ENCODE data around the gene MTMR4. TPM values are rescaled to one million over a fixed set of nuclear protein-coding genes. Genes with fewer than 3 reads are reported as not detected.
"Not testable (repeated sequence)": the region's sequence is repeated elsewhere in the genome, so short reads cannot be mapped to it uniquely, and the experiment has no call there.

MTMR4 gene
- total RNA-seq, 2 donors from 2014 or later = 21.3 to 39.6 TPM

- H3K27me3 ChIP-seq = no peaks in the 10 kb centered on the region
- no peaks in the 10 kb centered on the region for H3K9me3 ChIP-seq
- H3K36me3 ChIP-seq (replicated peaks in 1 of 2; ENCODE audit: insufficient read depth in 1 of 2, low read depth in 2 of 2) = peaks cover 0 to 50% of the 10 kb centered on the region in 2 donors
- TF ChIP-seq CTCF (IDR thresholded peaks at IDR 0.05) (no peak), POLR2A (IDR thresholded peaks at IDR 0.05) (no peak)
- no peak overlapping the region for H3K27ac ChIP-seq
- H3K4me3 ChIP-seq = no peak overlapping the region
- H3K4me1 ChIP-seq = no peaks in the 10 kb centered on the region
- intact Hi-C loops (cut with DNase I) = no loop called here
- ATAC-seq (no peak), DNase-seq (no peak)
- 91 to 92% methylated on average over 8 of the region's 8 CpGs for WGBS, 2 donors
Measured at GRCh38 chr17:58503866-58504265, 10.6 kb downstream of the MTMR4 start.

GRCh38 chr17:58503134-58503533, 11.3 kb downstream of the MTMR4 start:
- ATAC-seq; intact Hi-C loops (cut with DNase I): not testable (repeated sequence)

GRCh38 chr17:58501451-58501850, 13.0 kb downstream of the MTMR4 start:
- H3K27me3 ChIP-seq = no peaks in the 10 kb centered on the region
- intact Hi-C loops (cut with DNase I) = no loop called here
- H3K27ac ChIP-seq = no peak overlapping the region
- WGBS, 2 donors = 92% methylated on average over 7 of the region's 7 CpGs
- H3K4me3 ChIP-seq = no peak overlapping the region
- DNase-seq = no peak
- no peaks in the 10 kb centered on the region for H3K4me1 ChIP-seq
- H3K9me3 ChIP-seq = no peaks in the 10 kb centered on the region
- TF ChIP-seq POLR2A (IDR thresholded peaks at IDR 0.05) (no peak), CTCF (IDR thresholded peaks at IDR 0.05) (no peak)
- H3K36me3 ChIP-seq (replicated peaks in 1 of 2; ENCODE audit: insufficient read depth in 1 of 2, low read depth in 2 of 2) = peaks cover 0 to 38% of the 10 kb centered on the region in 2 donors
- ATAC-seq = no peak

More at GRCh38 chr17:58503134-58503533, 11.3 kb downstream of the MTMR4 start:
- not testable (repeated sequence) for H3K27me3 ChIP-seq, H3K4me1 ChIP-seq, H3K27ac ChIP-seq, DNase-seq, H3K9me3 ChIP-seq, H3K4me3 ChIP-seq
- H3K36me3 ChIP-seq (replicated peaks in 1 of 2; ENCODE audit: insufficient read depth in 1 of 2, low read depth in 2 of 2) = peaks cover 0 to 43% of the 10 kb centered on the region in 2 donors
- 72 to 81% methylated on average over 6 of the region's 6 CpGs for WGBS, 2 donors

- Histone ChIP-seq H3K36me3 (replicated peaks in 1 of 2; ENCODE audit: insufficient read depth in 1 of 2, low read depth in 2 of 2) (peaks cover 0 to 43% of the 10 kb centered on the region in 2 donors), H3K4me3 (no peak overlapping the region), H3K27me3 (no peaks in the 10 kb centered on the region), H3K27ac (no peak overlapping the region), H3K4me1 (no peaks in the 10 kb centered on the region), H3K9me3 (no peaks in the 10 kb centered on the region)
- TF ChIP-seq POLR2A (IDR thresholded peaks at IDR 0.05) (no peak), CTCF (IDR thresholded peaks at IDR 0.05) (no peak)
- ATAC-seq = no peak
- DNase-seq = no peak
- WGBS, 2 donors = 86 to 92% methylated on average over 6 of the region's 6 CpGs
- intact Hi-C loops (cut with DNase I) = no loop called here
Measured at GRCh38 chr17:58498177-58498828, 16.1 kb downstream of the MTMR4 start.

GRCh38 chr17:58493506-58493905, 20.9 kb downstream of the MTMR4 start:
- ATAC-seq (no peak), DNase-seq (no peak)
- TF ChIP-seq POLR2A (IDR thresholded peaks at IDR 0.05) (no peak), CTCF (IDR thresholded peaks at IDR 0.05) (no peak)
- 89 to 93% methylated on average over 4 of the region's 4 CpGs for WGBS, 2 donors
- H3K27me3 ChIP-seq = no peaks in the 10 kb centered on the region
- no peaks in the 10 kb centered on the region for H3K4me1 ChIP-seq
- H3K4me3 ChIP-seq = no peak overlapping the region
- intact Hi-C loops (cut with DNase I) = no loop called here
- no peaks in the 10 kb centered on the region for H3K9me3 ChIP-seq
- no peak overlapping the region for H3K27ac ChIP-seq
- H3K36me3 ChIP-seq (replicated peaks in 1 of 2; ENCODE audit: insufficient read depth in 1 of 2, low read depth in 2 of 2) = peaks cover 13 to 54% of the 10 kb centered on the region in 2 donors

Data from body of pancreas (tissue), 4 donors.